ENCODE measurements around the gene GBP3.
"Not testable (repeated sequence)": the region's sequence is repeated elsewhere in the genome, so short reads cannot be mapped to it uniquely, and the experiment has no call there.

GBP3 gene, protein sequence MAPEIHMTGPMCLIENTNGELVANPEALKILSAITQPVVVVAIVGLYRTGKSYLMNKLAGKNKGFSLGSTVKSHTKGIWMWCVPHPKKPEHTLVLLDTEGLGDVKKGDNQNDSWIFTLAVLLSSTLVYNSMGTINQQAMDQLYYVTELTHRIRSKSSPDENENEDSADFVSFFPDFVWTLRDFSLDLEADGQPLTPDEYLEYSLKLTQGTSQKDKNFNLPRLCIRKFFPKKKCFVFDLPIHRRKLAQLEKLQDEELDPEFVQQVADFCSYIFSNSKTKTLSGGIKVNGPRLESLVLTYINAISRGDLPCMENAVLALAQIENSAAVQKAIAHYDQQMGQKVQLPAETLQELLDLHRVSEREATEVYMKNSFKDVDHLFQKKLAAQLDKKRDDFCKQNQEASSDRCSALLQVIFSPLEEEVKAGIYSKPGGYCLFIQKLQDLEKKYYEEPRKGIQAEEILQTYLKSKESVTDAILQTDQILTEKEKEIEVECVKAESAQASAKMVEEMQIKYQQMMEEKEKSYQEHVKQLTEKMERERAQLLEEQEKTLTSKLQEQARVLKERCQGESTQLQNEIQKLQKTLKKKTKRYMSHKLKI

DNA sequence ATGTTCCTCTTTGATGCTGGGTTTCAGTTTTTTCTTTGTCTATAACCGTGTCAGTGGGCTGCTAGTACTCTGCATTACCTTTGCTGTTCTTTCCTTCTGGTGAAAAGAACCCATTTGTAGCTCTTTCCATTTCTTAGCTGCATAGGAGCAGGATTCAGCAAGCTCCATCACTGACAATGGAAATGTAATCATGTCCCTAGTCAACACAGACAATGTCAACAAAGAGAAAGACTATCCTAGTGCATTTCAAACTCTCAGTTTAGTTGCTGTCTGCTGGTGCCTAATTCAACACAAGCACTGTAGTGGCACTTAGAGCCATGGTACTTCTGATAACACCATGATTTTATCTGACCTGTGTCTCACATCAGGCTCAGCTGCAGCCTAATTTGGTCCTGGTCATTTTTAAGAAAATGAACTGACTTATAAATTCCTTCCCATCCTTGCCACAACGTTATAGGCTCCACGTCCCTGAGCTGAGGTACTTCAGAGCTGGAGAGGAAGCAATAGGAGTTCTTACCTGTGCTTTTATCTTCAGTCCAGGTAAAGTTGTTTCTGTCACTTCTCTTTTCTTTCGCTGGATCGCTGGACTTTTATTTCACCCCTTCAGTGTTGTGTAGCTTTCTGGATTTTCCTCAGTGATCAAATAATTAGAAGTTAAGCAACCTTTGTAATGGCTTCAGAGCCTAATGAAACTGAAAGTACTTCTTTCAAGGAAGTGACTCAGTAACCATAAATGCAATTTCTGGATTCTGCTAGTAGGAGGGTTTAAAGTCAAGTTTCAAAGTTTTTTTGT is at the start of gene GBP3:
TSS of gene GBP3 (minus strand) at position 700 of the 793 bp plus-strand sequence. CDS start 2,145 bp downstream, outside the sequence.
- no peak for DNase-seq

DNA sequence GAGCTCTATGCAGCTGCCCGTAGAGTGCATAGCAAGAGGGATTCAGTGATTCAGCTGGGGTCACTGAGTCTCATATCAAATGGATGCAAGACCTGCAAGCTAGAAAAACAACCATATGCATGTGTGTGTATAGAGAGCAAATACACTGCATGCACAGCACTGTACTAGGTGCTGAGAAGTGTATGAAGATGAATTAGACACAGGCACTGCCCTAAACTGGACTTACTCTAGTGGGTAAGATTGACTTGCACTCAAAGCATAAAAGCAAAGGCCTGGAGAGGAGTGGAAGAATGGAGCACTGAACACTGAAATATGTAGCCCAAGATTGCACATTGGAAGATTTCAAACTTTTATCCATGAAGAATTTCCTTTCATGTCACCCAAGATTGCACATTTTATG is 47.8 kb upstream of the GBP3 start:
- DNase-seq: no peak

DNA sequence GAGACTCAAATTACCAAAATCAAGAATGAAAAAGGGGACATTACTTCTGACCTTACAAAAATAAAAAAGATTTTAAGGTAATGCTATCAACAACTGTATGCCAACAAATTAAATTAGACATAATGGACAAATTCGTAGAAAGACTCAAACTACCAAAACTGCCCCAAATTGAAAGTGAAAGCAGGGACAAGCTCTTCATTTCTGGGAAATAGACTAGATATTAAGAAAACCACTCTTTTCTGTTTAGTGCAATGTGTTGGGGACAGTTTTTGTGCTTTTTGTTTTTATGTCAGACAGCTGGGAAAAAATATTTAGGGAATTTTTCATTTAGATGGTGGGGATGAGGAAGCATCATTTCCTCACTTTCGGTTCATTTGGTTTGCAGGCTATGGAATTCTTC is 47.3 kb upstream of the GBP3 start:
- DNase-seq: no peak

DNA sequence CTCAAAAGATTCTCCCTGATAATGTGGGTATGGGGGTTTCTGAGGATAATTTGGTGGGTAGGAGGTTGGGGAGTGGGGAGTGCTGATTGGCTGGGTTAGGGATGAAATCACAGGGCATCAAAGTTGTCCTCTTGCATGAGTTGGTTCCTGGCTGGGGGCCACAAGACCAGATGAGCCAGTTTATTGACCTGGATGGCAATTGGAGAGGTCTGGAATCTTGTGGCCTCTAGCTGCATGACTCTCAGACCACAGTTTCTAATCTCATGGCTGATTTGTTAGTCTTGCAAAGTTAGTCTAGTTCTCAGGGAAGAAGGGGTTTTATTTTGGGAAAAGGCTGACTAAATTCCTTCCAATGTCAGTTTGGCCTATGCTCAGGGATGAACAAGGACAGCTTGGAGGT is 45.6 kb upstream of the GBP3 start:
- DNase-seq: no peak

DNA sequence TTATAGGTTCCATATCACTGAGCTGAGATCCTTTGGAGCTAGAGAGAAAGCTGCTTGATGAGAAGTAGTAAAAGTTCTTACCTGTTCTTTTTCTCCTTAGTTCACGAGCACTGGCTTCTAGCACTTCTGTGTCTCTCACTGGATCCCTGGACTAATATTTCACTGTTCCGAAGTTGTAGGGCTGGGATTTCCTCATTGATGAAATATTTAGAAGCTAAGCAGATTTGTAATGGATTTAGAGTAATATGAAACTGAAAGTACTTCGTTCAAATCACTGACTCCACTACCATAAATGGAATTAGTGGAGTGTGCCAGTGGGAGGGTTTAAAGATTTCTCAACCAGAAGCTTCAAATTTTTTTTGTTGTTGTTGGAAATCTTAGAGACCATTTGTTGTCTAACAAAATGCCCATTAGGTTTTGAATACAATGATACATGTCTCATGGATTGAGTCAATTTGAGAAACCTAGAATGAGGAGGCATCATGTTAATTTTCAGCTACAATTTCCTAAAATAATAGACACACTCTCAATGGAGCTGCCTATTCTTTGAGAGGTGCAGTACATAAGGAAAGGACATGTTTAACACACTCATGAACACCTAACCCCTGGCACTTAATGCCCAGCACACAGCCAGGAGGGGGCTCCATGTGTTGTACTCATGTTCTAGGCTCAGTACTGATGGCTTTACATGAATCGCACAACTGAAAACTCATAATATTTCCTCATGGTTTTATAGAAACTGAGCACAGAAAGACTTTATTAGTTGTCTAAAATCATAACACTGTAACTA is 42.6 kb upstream of the GBP3 start, which contains the start of gene GBP1:
TSS of gene GBP1 (minus strand) at position 130 of the 790 bp plus-strand sequence. CDS start 1,974 bp downstream, outside the sequence.
- no peak for DNase-seq

DNA sequence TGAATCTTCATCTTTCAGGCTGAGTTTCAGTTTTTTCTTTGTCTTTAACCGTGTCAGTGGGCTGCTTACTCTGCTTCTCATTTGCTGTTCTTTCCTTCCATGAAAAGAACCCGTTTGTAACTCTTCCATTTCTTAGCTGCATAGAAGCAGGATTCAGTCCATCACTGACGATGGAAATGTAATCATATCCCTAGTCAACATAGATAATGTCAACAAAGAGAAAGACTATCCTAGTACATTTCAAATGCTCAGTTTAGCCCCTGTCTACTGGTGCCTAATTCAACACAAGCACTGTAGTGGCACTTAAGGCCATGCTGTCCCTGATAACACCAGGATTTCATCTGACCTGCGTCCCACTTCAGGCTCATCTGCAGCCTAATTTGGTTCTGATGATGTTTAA is 42.0 kb upstream of the GBP3 start:
- DNase-seq: no peak

DNA sequence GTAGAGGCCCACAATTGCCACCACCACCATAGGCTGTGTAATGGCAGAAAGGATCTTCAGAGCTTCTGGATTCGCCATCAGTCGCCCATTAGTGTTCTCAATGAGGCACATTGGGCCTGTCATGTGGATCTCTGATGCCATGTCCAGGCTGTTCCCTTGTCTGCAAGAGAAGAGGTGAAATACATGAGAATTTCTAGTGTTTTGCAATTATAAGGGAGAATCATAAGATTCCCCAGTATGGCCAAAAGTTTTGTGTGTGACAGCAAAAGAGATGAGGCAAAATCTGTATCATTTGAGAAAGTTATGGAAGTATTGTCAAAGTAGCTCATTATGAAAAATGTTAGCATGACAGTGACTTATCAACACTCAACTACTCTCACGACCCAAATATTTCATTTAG is 40.4 kb upstream of the GBP3 start:
- DNase-seq: no peak

DNA sequence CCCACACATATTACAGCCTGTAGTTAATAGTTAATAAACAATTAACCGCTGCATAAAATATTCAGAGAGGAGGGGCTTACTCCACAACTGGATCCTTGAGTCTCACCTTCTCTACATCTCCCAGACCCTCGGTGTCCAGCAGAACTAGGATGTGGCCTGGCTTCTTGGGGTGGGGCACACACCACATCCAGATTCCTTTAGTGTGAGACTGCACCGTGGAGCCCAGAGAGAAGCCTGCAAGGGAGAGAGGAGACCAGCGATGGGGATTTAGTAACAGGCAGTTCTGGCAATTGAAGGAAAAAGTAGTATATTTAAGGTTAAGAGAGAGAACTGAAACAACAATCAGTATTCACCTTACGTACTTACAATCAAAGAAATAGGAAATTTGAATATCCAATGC is 37.4 kb upstream of the GBP3 start:
- no peak for DNase-seq

DNA sequence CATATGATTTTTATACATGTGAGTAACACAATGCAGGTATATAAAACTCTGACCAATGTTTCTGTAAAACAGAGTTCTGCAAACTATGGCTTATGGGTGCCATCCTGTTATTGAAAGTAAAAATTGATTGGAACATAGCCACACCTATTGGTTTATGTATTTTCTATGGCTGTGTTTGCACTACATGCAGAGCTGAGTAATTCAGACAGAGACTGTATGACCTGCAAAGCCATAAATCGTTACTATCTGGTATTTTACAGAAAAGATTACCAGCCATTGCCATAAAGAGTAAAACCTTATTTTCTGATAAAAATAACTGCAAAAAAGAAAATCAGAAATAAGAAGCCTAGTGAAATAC is 29.3 kb upstream of the GBP3 start:
- DNase-seq: no peak

DNA sequence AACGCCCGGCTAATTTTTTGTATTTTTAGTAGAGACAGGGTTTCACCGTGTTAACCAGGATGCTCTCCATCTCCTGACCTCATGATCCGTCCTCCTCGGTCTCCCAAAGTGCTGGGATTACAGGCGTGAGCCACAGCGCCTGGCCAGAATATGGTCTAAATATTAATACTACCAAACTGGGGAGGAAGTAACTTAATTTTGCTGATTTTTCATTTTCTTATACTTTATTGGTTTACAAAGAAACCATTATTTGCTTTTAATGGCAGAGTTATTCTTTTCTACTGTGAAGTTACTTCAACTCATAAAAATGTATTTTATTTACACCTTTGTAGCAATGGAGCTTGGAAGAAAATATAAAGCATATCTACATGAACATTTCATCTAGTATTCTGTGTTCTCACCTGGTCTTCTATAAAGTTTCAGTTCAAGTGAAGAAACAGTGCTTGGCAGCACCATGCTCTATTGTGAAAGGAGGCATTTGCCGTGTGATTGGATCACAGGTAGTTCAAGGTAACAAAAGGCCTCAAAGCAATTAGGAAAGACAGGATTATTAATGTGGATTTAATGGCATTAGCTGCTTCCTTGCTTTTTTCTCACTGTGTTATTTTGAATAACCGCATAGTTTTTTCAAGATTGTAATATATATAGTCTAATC is 28.8 kb upstream of the GBP3 start:
- DNase-seq: no peak

DNA sequence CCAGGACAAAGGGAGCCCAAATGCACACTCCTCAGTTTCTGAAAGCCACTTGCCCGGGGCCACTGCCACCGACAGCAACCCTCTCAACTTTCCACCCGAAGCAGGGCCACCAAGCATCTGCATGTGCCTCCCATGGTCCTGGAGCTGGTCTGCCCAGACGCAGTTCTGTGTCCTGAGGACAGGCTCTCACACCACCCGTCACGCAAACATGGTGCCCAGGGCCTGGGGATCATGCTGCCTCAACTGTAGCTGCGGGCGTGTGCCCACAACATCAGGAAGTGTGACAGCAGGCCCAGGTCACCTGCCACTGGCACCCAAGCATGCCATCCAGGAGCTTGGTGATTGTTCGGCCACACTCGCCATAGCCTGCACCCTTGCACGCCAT is 28.0 kb upstream of the GBP3 start:
- no peak for DNase-seq

DNA sequence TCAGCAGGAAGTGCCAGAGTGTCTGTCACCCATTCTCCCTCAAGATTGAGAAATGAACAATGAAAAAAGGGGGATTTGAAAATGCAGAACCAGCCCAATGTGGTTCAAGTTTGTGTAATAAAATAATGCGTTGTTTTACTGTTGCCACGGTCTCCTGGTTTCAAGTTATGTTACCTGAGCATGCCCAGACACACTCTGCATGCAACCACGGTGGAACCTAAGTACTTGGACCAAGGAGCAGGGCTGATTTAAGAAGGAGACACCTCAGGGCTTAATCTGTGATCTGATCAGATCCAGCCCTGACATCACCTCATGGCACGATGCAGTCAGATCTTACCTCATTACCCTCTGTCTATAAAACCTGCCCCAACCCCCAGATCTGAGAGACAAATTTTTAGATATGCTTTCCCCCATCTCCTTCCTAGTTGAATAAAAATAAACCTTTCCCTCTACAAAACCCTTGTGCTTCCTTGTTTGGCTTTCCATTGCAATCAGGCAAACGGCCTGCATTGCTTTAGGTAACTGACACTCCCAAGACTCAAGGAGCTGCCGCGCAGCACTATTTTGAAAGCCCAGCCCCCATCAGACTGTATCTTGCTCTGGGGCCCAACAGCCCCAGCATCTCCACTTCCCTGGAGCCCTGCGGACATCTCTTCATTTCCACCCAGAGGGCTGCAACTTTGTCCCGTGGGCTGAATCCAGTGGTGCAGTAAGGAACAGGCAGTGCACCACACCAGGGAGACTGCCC is 27.4 kb upstream of the GBP3 start:
- not testable (repeated sequence) for DNase-seq

DNA sequence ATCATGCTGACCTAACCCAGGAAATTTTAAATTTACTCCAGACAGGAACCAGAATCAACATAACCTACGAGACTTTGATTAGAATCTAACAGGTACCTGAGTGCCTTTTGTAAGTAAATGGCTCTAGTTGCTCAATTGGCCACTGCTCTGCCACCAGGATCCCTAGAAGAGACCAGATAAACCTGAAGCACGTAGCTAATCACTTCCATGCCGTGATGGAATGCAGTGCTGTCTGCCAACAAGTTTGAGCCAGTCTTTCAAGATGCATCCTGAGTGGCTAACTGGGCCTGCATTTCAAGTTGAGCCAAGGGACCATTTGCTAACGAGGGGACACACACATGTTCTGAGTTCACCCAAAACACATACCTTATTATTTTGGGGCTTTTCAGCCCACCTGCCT is 26.5 kb upstream of the GBP3 start:
- not testable (repeated sequence) for DNase-seq

DNA sequence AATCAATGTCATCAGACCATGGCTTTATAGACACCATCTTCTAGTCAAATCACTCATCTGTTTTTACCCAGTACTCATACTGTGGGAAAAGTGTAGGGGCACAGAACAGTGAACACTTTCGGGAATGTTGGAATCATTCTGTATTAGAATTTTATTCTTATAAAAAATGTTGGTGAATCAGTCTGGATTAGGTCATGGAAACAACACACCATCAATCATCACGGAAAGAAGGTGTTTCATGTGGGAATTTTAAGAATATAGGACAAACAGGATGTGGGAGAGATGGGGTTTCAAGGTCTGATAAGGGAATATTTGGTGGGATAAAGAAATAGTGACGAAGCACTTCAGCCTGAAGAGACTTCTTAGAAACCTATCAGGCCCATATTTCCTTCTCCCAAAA is 25.1 kb upstream of the GBP3 start:
- no peak for DNase-seq

DNA sequence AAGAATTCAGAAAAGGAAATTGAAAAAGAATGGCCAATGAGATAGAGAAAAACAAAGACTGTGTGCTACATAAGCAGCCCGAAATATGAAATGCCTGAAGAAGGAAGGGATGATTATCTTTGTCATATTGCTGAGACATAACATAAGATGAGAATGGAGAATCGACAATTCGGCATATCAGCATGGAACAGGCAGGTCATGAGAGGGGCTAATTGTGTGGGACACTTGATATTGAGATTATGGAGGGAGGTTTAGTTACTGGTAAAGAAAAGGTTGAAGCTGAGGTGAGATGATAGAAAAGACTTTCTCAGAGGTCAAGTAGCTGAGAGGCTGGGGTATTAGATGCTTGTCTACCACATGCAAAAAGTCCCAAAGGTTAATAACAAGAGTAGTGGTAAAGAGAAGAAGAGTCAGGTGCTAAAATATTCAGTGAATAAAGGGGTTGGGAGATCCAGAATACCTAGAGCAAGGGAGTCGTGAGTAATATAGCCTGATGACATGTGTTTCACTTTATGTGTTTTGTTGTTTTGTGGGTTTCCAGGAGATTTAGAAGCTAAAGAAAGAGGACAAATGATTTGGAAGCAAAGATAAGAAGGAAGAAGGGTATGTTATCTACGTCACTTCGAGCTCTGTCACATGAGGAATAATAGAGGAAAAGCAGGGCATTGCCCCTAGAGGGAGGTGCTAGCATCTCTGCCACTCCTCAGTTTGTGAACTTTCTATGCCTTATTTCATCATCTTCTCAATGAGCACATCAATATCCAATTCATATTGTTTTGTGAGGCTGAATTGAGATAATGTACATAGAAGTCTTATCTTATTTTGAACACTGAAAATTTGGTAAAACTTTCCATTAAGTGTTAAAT is 23.9 kb upstream of the GBP3 start:
- not testable (repeated sequence) for DNase-seq

DNA sequence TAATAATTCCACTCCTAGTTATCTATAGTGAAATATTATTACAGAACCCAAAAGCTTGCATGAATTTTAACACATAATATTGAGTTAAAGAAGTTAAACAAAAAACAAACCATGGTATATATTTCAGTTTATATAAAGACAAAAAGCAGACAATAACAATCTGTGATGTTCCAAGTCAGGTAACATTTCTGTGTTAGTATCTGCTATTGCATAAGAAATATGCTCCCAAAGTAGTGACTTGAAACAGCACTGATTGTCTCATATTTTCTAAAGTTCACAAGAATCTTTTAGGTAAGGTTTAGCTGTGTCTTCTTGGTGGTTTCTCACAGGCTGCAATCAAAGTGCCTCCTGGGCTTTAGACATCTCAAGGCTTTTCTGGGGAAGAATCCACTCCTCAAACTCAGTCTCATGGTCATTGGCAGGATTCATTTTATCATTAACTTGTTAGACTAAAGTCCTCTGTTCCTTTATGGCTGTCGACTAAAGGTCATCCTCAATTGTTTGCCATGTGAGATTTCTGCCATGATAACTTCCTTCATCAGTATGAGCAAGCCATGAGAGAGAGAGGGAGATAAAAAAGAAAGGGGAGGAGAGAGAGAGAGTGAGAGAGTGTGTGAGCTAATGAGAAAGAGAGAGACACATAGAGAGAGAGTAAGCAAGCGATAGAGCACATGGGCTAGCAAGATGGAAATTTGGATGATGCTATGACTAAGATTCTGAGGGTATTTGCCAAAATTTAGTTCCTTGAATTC is 22.5 kb upstream of the GBP3 start:
- DNase-seq: no peak

DNA sequence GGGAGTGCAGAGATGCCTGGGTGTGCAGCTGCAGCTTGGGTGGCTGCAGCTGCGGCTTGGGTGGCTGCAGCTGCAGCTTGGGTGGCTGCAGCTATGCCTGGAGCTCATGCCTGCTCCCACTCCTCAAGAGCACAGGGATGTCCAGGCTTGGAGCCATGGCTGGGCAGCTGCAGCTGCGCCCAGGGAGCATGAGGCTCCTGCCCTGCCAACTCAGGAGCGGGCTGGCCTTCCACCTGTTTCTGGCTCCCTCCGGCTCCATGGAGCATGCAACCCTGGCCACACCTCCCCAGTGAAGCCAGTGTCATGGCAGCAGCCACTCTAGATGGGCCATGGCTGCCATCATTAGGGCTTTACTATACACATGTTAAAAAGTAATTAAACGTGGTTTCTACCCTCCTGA is 21.3 kb upstream of the GBP3 start:
- no peak for DNase-seq

DNA sequence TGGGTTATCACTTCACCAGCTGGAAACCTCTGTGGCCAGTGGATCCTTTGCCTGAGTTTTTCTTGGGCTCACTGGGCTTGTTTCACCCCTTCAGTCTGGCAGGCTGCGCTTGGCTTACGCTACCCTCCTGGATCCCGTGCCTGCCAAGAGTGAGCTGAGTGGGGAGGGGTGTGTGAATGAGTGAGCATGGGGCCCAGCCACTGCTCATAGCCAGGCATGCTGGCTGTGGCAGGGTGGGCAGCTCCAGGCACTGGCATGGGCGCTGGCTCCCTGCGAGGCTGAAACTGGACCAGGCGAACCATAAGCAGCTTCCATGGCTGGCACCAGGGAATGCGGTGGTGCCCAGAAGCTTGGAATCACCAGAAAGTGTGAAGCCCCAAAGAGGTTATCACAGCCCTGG is 19.8 kb upstream of the GBP3 start:
- no peak for DNase-seq

DNA sequence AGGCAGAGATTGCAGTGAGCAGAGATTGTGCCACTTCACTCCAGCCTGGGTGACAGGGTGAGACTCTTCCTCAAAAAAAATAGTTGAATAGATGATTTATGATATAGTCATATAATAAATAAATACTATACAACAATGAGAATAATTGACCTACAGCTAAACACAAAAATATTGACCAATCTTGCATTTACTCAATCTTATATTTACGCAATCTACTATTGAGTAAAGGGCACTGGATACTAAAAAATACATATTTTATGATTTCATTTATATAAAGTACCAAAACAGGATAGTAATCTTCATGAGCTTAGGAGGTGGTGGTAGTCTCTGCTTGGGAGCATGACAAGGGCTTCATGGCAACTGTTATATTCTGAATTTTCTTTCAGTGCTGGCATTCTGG is 19.1 kb upstream of the GBP3 start:
- no peak for DNase-seq

DNA sequence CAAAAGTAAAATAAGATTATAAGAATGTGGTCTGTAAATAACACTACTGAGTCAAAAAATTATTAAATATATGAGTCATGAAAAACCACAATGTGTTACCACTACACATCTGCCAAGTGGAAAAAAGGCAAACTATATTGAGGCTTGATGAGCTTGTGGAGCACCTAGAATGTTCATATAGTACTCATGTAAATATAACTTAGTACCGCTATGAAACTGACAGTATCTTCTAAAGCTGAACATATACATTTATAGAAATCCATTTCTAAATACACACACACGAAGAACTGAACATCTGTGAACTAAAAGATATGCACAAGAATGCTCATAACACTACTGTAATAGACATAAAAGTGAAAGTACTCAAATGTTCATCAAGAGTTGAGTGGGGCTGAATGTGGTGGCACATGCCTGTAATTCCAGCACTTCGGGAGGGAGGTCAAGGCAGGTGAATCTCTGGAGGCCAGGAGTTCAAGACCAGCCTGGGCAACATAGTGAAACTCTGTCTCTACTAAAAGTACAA is 18.5 kb upstream of the GBP3 start:
- no peak for DNase-seq

Data from activated T-cell treated with anti-CD3 and anti-CD28 coated beads for 4 hours (primary cell).